Measurements from ENCODE around the gene B4GALT5.

GRCh38 chr20:49602345-49603208, 111.1 kb downstream of the B4GALT5 start:
- TF ChIP-seq CTCF (IDR thresholded peaks at IDR 0.05) (no peak), POLR2A (IDR thresholded peaks at IDR 0.05) (no peak)
